PC-9 (cell line): Measurements from ENCODE around the gene PRKCH. TPM values are rescaled to one million over a fixed set of nuclear protein-coding genes. Genes with fewer than 3 reads are reported as not detected.

Experiments
- BruUV-seq: library from RNA; stranded (reverse); fragments of 400-500 nt; replicated peaks from 2 replicates; lab custom pipeline; 2021; lab: Mats Ljungman, UMichigan
- CTCF ChIA-PET: fragments of 300-600 bp; sonication (Branson Sonifier 250); formaldehyde crosslinking; loops from one replicate; lab custom pipeline; 2022; ENCODE audit warnings: antibody characterized with exemption; lab: Charles Lee
- POLR2A ChIA-PET: fragments of 300-600 bp; sonication (Branson Sonifier 250); formaldehyde crosslinking; loops from one replicate; lab custom pipeline; 2022; ENCODE audit warnings: antibody characterized with exemption; ENCODE audit not compliant: unreplicated experiment; lab: Charles Lee
- DNase-seq, 2 experiments: peaks; one replicate each; pipeline versions ENCODE4 v3.0.0 to v3.0.0-alpha.2; 2015 to 2022; ENCODE audit warnings: mixed read lengths in 1 of 2
- H2AFZ ChIP-seq: fragments of 200-600 bp; sonication (generic); 2 replicates; pipeline ENCODE4 v1.8.1; 2017; ENCODE audit warnings: antibody characterized with exemption
- H3F3A ChIP-seq: fragments of 200-600 bp; sonication (generic); 2 replicates; pipeline ENCODE4 v1.8.1; 2017; ENCODE audit warnings: antibody characterized with exemption, mild to moderate bottlenecking, low read depth; ENCODE audit not compliant: insufficient read depth
- H3K27ac ChIP-seq: fragments of 200-600 bp; sonication (generic); 2 replicates; pipeline ENCODE4 v1.6.1; 2016; ENCODE audit warnings: mixed run types
- H3K27me3 ChIP-seq: fragments of 200-600 bp; sonication (generic); 2 replicates; pipeline ENCODE4 v1.6.1; 2016; ENCODE audit warnings: low read depth, mixed run types; ENCODE audit not compliant: insufficient read depth
- H3K36me3 ChIP-seq: fragments of 200-600 bp; sonication (generic); 2 replicates; pipeline ENCODE4 v1.6.1; 2016; ENCODE audit warnings: low read depth, mixed run types
- H3K4me1 ChIP-seq: fragments of 200-600 bp; sonication (generic); replicated peaks from 2 replicates; pipeline ENCODE4 v1.6.1; 2016; ENCODE audit warnings: mixed run types; ENCODE audit not compliant: insufficient read depth
- H3K4me2 ChIP-seq: fragments of 200-600 bp; sonication (generic); 2 replicates; pipeline ENCODE4 v1.6.1; 2017; ENCODE audit warnings: mixed run types
- H3K4me3 ChIP-seq: fragments of 200-600 bp; sonication (generic); 2 replicates; pipeline ENCODE4 v1.6.1; 2016; ENCODE audit warnings: mixed run types
- H3K79me2 ChIP-seq: fragments of 200-600 bp; sonication (generic); 2 replicates; pipeline ENCODE4 v1.6.1; 2017; ENCODE audit warnings: low read depth, mixed run types
- H3K9me2 ChIP-seq: fragments of 200-600 bp; sonication (generic); 2 replicates; pipeline ENCODE4 v1.8.1; 2017; ENCODE audit warnings: mild to moderate bottlenecking; ENCODE audit not compliant: insufficient read depth
- H3K9me3 ChIP-seq: fragments of 200-600 bp; sonication (generic); 2 replicates; pipeline ENCODE4 v1.8.1; 2016; ENCODE audit warnings: low read depth; ENCODE audit not compliant: insufficient read depth
- H4K20me1 ChIP-seq: fragments of 200-600 bp; sonication (generic); 2 replicates; pipeline ENCODE4 v1.8.1; 2017; ENCODE audit not compliant: insufficient read depth
- EZH2 ChIP-seq: fragments of 200-600 bp; sonication (generic); IDR thresholded peaks from 2 replicates; pipeline ENCODE4 v1.8.0; 2017; ENCODE audit warnings: antibody characterized with exemption, low read depth
- intact Hi-C: fragments of 100-400 bp; cut with micrococcal nuclease; formaldehyde crosslinking; loops from one replicate; pipeline ENCODE4 v1.10.0; 2022; ENCODE audit not compliant: unreplicated experiment
- total RNA-seq: library from RNA; stranded (reverse); gene quantifications from 2 replicates; pipeline ENCODE4 v1.2.3, GENCODE V29; 2021
- TF ChIP-seq, protein P1 (sequence below): fragments of 200-600 bp; sonication (generic); conservative IDR thresholded peaks from 2 replicates; pipeline ENCODE4 v1.6.1; 2017; ENCODE audit warnings: mixed run types, antibody characterized with exemption, mild to moderate bottlenecking, moderate library complexity

Gene PRKCH
- total RNA-seq, 1 experiment from 2014 or later = 32.4 TPM

DNA sequence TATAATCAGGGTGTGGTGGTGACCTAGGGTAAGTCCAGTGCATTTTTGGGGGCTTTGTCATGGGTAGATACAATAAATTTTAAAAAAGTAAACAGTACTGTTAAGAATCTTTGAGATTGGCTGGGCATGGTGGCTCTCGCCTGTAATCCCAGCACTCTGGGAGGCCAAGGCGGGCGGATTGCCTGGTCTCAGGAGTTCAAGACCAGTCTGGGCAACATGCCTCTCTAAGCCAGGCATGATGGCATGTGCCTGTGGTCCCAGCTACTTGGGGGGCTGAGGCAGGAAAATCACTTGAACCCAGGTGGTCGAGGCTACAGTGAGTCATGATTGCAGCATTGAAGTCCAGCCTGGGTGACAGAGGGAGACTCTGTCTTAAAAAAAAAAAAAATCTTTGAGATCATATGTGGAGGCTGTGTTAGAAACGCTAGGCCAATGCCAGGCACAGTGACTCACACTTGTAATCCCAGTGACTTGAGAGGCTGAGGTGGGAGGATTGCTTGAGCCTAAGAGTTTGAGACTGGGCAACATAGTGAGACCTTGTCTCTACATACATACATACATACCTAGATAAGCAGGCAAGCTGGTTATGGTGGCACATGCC, 67.7 kb downstream of the PRKCH start:
- H3F3A ChIP-seq = peaks cover 49% of the 10 kb centered on the region
- H3K79me2 ChIP-seq = peaks cover 79% of the 10 kb centered on the region
- H3K4me3 ChIP-seq = 0 out of 2 replicates have a peak overlapping the region, but pooled peaks have one; percentile 10
- no peaks in the 10 kb centered on the region for H3K27me3 ChIP-seq
- intact Hi-C loops = loop anchor here (1.0 to 5.0 kb wide), 5 partner anchors 33 to 448 kb away; partner anchors contain the start of gene PRKCH
- BruUV-seq = no TSS peak
- H3K9me3 ChIP-seq = no peaks in the 10 kb centered on the region
- no peak overlapping the region for H2AFZ ChIP-seq
- H4K20me1 ChIP-seq = no peaks in the 10 kb centered on the region
- peak; percentile 55 to 69 for DNase-seq
- POLR2A ChIA-PET = no interaction called here
- peaks cover 15% of the 10 kb centered on the region; the same call in 1 of the 2 replicates for H3K36me3 ChIP-seq
- no peaks in the 10 kb centered on the region for H3K9me2 ChIP-seq
- TF ChIP-seq, protein P1, sequence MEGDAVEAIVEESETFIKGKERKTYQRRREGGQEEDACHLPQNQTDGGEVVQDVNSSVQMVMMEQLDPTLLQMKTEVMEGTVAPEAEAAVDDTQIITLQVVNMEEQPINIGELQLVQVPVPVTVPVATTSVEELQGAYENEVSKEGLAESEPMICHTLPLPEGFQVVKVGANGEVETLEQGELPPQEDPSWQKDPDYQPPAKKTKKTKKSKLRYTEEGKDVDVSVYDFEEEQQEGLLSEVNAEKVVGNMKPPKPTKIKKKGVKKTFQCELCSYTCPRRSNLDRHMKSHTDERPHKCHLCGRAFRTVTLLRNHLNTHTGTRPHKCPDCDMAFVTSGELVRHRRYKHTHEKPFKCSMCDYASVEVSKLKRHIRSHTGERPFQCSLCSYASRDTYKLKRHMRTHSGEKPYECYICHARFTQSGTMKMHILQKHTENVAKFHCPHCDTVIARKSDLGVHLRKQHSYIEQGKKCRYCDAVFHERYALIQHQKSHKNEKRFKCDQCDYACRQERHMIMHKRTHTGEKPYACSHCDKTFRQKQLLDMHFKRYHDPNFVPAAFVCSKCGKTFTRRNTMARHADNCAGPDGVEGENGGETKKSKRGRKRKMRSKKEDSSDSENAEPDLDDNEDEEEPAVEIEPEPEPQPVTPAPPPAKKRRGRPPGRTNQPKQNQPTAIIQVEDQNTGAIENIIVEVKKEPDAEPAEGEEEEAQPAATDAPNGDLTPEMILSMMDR = no peak
- CTCF ChIA-PET = interaction anchor here (0.6 kb wide), 3 partner anchors 342 to 723 kb away, joined by 3 to 5 read pairs (median 4); no protein-coding TSS in a partner anchor
- peak overlapping the region; percentile 97 for H3K27ac ChIP-seq
- peaks cover 69% of the 10 kb centered on the region for H3K4me1 ChIP-seq
- H3K4me2 ChIP-seq = peak overlapping the region; percentile 75

DNA sequence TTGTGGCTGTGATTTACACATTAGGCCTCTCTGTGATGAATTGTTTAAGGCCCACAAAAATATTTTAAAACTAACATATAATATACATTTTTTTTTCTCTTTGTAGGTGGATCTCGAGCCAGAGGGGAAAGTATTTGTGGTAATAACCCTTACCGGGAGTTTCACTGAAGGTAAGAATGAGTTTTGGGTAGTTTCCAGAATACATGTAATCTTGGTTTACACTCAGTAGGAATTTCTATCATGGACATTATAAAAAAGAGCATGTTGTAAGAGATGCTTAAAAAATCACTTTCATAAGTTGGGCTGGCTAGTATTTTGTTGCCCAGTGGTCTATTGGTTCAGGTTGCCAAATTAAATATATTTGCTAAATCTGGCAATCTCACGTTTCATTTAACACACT, 69.7 kb downstream of the PRKCH start:
- H3K79me2 ChIP-seq = peaks cover 59% of the 10 kb centered on the region
- no peak for TF ChIP-seq EZH2
- H3K9me3 ChIP-seq = no peaks in the 10 kb centered on the region
- no peak for DNase-seq
- no TSS peak for BruUV-seq
- H3K4me2 ChIP-seq = no peak overlapping the region
- no peak overlapping the region for H2AFZ ChIP-seq
- H4K20me1 ChIP-seq = no peaks in the 10 kb centered on the region
- intact Hi-C loops = no loop called here
- peak overlapping the region; percentile 97; the same call in 1 of the 2 replicates for H3K27ac ChIP-seq
- peaks cover 47% of the 10 kb centered on the region for H3F3A ChIP-seq
- peaks cover 15% of the 10 kb centered on the region; the same call in 1 of the 2 replicates for H3K36me3 ChIP-seq
- CTCF ChIA-PET = no interaction called here
- no peaks in the 10 kb centered on the region for H3K27me3 ChIP-seq
- no peak overlapping the region for H3K4me3 ChIP-seq
- H3K4me1 ChIP-seq = peaks cover 51% of the 10 kb centered on the region
- POLR2A ChIA-PET = interaction anchor here (0.6 kb wide), 1 partner anchor 994 kb away, joined by 5 read pairs; no protein-coding TSS in a partner anchor
- H3K9me2 ChIP-seq = no peaks in the 10 kb centered on the region

DNA sequence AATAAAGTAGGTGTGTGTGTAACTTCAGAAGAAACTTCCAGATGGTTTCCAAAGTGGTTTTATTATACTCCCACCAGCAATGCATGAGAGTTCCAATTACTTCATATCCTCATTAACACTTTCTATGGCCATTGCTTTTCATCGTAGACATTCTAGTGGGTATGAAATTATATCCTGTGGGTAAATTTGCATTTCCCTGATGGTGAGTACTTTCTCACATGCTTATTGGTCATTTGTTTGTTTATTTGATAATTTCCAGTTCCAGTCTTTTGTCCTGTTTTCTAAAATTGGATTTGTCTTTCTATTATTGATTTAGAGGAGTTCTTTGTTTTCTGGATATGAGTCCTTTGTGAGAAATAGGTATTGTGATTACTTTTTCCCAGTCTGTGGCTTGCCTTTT, 70.9 kb downstream of the PRKCH start:
- ChIA-PET CTCF (no interaction called here), POLR2A (no interaction called here)
- no TSS peak for BruUV-seq
- no peak overlapping the region for H3K4me2 ChIP-seq
- H3K9me3 ChIP-seq = no peaks in the 10 kb centered on the region
- no peak overlapping the region for H2AFZ ChIP-seq
- H3K27me3 ChIP-seq = no peaks in the 10 kb centered on the region
- H3K4me3 ChIP-seq = no peak overlapping the region
- H3K4me1 ChIP-seq = peaks cover 40% of the 10 kb centered on the region
- no peaks in the 10 kb centered on the region for H3K9me2 ChIP-seq
- TF ChIP-seq, protein P1 = no peak
- no peak for TF ChIP-seq EZH2
- no peak overlapping the region for H3K27ac ChIP-seq
- no peaks in the 10 kb centered on the region for H4K20me1 ChIP-seq
- peaks cover 15% of the 10 kb centered on the region; the same call in 1 of the 2 replicates for H3K36me3 ChIP-seq
- H3F3A ChIP-seq = peaks cover 38% of the 10 kb centered on the region
- no peak for DNase-seq
- H3K79me2 ChIP-seq = peaks cover 47% of the 10 kb centered on the region
- intact Hi-C loops = no loop called here
